ENCODE data around the gene ACTC1.

Gene ACTC1

DNA sequence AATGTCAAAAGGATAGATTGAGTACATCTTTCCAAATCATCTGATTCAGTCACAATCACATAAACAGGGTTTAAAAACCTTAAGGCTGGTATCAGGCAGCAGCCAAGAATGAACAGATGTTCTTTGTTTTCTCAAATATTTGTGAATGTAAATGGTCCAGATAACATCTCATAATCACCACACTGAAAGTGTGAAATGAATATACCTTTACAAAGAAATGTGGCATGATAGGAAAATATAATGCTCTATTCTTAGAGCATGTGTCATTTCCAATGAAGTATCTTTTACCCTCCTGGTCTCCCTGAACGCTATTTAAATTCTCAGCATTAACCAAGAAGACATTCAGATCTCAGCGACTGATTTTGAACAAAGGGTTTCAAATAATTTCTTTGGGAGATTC lies 8.8 kb upstream of the ACTC1 start:
- no peak overlapping the region for H3K27ac ChIP-seq
- TF ChIP-seq, protein P1, sequence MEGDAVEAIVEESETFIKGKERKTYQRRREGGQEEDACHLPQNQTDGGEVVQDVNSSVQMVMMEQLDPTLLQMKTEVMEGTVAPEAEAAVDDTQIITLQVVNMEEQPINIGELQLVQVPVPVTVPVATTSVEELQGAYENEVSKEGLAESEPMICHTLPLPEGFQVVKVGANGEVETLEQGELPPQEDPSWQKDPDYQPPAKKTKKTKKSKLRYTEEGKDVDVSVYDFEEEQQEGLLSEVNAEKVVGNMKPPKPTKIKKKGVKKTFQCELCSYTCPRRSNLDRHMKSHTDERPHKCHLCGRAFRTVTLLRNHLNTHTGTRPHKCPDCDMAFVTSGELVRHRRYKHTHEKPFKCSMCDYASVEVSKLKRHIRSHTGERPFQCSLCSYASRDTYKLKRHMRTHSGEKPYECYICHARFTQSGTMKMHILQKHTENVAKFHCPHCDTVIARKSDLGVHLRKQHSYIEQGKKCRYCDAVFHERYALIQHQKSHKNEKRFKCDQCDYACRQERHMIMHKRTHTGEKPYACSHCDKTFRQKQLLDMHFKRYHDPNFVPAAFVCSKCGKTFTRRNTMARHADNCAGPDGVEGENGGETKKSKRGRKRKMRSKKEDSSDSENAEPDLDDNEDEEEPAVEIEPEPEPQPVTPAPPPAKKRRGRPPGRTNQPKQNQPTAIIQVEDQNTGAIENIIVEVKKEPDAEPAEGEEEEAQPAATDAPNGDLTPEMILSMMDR (IDR thresholded peaks at IDR 0.05; ENCODE audit: low read depth, low read length) = no peak
- H3K4me3 ChIP-seq (ENCODE audit: low read depth, low read length) = no peak overlapping the region
- peaks cover 2% of the 10 kb centered on the region for H3K9me3 ChIP-seq (ENCODE audit: severe bottlenecking)
- DNase-seq = no peak
- no peaks in the 10 kb centered on the region for H3K36me3 ChIP-seq
- H3K27me3 ChIP-seq (ENCODE audit: insufficient read depth, low read depth, severe bottlenecking) = no peaks in the 10 kb centered on the region

DNA sequence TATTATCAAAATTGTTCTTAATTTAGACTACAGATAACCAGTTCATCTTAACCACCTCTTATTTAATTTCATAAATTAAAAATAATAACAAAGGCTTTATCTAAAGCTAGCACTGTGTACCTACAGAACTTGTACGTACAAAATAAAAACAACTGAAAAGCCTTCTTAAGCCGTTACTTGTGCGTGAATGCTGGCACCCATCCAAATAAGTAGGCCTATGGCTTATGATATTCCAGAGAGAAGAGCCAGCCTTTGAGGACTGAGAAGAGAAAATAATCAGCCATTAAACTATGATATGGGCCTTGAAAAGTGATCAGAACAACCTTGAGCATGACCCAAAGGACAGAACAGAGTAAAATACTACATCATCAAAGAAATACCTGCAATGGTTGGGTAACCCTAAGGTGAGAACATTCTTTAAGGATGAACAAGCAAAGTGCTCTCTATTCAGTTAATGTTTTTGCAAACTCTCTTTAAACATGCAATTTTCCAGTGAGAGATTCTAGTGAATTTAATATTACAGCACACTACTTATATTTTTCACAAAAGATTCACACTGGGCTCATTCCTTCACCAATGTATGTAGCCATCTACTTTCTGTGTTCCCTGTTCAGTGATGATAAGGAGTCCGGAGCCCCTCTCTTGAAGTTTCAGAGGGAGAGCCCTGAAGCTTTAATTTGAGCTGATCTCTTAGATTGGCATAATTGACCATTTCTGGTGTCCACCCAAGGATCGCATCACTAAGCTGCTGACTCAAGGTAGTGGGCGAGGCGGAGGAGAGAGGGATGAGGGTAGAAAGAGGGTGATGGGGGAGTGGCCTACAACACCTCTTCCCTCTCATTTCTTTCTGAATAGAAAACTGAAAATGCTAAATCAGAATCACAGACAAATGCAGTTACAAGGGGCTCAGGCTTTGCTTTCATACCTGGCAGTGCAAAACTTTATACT lies 7.7 kb upstream of the ACTC1 start:
- H3K4me3 ChIP-seq (ENCODE audit: low read depth, low read length) = no peak overlapping the region
- no peak overlapping the region for H3K27ac ChIP-seq
- H3K36me3 ChIP-seq = no peaks in the 10 kb centered on the region
- TF ChIP-seq, protein P1 (IDR thresholded peaks at IDR 0.05; ENCODE audit: low read depth, low read length) = no peak
- no peak for DNase-seq
- no peaks in the 10 kb centered on the region for H3K27me3 ChIP-seq (ENCODE audit: insufficient read depth, low read depth, severe bottlenecking)
- H3K9me3 ChIP-seq (ENCODE audit: severe bottlenecking) = no peaks in the 10 kb centered on the region

DNA sequence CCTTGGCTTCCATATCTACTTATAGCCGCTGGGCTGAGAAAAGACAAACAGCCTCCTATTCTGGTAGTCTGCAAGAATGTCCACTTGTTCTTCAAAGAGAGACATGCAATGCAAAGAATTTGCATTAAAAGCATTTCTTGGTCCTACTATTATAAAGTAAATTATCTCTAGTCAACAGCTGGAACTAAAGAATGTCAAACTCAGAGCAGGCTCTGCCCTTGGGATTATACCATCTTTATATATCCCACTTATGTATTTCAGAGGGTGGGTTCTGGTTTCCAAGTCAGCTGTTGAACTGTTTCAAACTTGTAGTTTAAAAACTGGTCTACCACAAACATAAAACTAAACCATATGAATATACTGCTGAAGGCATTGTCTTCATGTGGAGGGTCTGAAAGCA lies 7.0 kb upstream of the ACTC1 start:
- DNase-seq = no peak
- Histone ChIP-seq H3K27me3 (ENCODE audit: insufficient read depth, low read depth, severe bottlenecking) (no peaks in the 10 kb centered on the region), H3K36me3 (no peaks in the 10 kb centered on the region), H3K27ac (no peak overlapping the region), H3K9me3 (ENCODE audit: severe bottlenecking) (no peaks in the 10 kb centered on the region), H3K4me3 (ENCODE audit: low read depth, low read length) (no peak overlapping the region)
- TF ChIP-seq, protein P1 (IDR thresholded peaks at IDR 0.05; ENCODE audit: low read depth, low read length) = no peak

DNA sequence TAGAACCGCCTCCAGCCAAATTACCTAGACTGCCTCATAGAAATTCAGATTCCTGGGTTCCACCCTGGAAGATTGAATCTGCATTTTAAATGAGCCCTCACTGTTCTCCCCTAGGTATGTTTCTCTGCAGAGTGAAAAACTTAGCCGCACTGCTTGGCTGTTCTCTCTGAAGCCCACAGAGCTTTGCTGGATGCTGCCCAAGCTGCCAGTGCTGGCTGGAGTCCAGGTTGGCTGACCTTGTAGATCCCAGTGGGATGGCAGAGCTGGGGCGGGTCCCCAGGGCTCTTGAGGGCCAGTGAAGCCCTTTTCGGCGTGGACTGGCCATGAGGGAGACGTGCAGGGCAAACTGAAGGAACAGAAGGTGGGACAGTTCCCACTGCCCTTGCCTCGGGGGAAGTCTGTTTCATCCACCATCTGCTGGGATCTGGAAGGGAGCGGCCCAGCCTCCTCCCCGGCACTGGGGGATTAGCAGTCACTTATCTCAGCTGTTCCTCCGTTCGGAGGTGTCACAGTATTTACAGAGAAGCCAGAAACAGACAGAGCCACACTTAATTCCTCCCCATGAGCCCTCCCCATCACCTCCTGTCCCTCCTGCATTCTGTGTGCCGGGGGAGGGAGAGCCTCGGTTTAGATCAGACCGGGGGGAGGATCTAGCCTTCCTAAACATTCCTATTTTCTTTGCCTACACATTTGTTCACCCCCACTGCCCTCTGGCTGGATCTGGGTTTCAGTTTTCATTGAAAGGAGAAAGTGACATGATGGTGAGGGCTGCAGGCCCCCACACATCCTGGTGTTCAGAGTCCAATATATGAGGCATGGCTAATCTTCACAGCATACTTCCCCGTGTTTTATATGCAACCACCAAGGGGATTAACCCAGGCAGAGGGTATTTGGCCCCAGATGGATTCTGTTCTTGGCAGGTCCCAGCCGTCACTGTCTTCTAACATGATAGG lies 4.1 kb upstream of the ACTC1 start:
- H3K36me3 ChIP-seq = no peaks in the 10 kb centered on the region
- no peaks in the 10 kb centered on the region for H3K27me3 ChIP-seq (ENCODE audit: insufficient read depth, low read depth, severe bottlenecking)
- peak overlapping the region; percentile 29 for H3K4me3 ChIP-seq (ENCODE audit: low read depth, low read length)
- peak; percentile 96 for DNase-seq
- H3K9me3 ChIP-seq (ENCODE audit: severe bottlenecking) = no peaks in the 10 kb centered on the region
- H3K27ac ChIP-seq = peak overlapping the region; percentile 97
- TF ChIP-seq, protein P1 (IDR thresholded peaks at IDR 0.05; ENCODE audit: low read depth, low read length) = no peak

DNA sequence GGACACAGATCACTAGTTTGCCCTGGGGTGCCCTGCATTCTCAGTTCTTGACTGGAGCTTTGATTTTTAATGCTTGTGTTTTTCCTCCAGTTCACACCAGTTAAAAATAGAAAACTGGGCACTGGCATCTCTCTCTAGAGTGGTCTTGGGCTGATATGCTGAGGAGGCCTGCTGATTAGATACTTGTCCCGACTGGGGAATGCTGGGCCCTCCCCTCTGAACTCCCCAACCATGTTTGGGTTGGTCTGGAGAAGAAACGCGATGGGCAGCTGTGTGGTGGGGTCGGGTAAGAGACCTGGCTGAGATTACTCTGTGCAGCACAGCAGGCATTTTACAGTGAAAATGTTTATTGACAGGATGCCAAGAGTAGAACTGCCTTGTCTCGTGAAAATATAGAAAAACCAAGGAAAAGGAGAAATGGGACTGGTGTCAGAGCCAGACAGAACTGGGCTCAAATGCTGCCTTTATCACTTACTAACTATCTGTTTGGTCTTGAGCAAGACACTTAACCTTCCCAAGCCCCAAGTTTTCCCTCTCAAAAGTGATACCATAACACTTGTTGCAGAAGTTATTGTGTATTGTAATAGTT lies 1.6 kb upstream of the ACTC1 start:
- H3K36me3 ChIP-seq = peaks cover 2% of the 10 kb centered on the region; the same call in 1 of the 2 replicates
- TF ChIP-seq, protein P1 (IDR thresholded peaks at IDR 0.05; ENCODE audit: low read depth, low read length) = no peak
- H3K27me3 ChIP-seq (ENCODE audit: insufficient read depth, low read depth, severe bottlenecking) = no peaks in the 10 kb centered on the region
- DNase-seq = no peak
- H3K4me3 ChIP-seq (ENCODE audit: low read depth, low read length) = no peak overlapping the region
- no peak overlapping the region for H3K27ac ChIP-seq
- H3K9me3 ChIP-seq (ENCODE audit: severe bottlenecking) = no peaks in the 10 kb centered on the region
